Effector memory CD8-positive, alpha-beta T cell (primary cell): ENCODE results near the gene PADI6.
A peak's percentile ranks its signal among the peaks of the same experiment; 100 is the strongest.

ENCODE experiments used
- ATAC-seq: fragments of 150-1000 bp; cut with Tn5 transposase; replicated peaks from 2 replicates; pipeline ENCODE4 v1.10.0; 2021; ENCODE audit warnings: mild to moderate bottlenecking, moderate library complexity
- DNase-seq, 3 experiments: peaks; one replicate each; pipeline ENCODE4 v3.0.0; 2021
- H3K27ac Mint-ChIP-seq, 2 donors: one replicate each; pipeline ENCODE4 v1.8.0; 2022; ENCODE audit warnings: mild to moderate bottlenecking in 2 of 2, mixed read lengths in 2 of 2, moderate library complexity in 2 of 2
- H3K27me3 Mint-ChIP-seq, 2 donors: one replicate each; pipeline ENCODE4 v1.8.0; 2022; ENCODE audit warnings: mixed read lengths in 2 of 2
- H3K36me3 Mint-ChIP-seq: one replicate; pipeline ENCODE4 v1.8.0; 2022; ENCODE audit warnings: mild to moderate bottlenecking, moderate library complexity, mixed read lengths; ENCODE audit not compliant: insufficient read depth
- H3K4me1 Mint-ChIP-seq, 2 donors: one replicate each; pipeline ENCODE4 v1.8.0; 2022; ENCODE audit warnings: low read depth in 2 of 2, mixed read lengths in 2 of 2
- H3K4me3 Mint-ChIP-seq, 2 donors: one replicate each; pipeline ENCODE4 v1.8.0; 2022; ENCODE audit warnings: mild to moderate bottlenecking in 2 of 2, mixed read lengths in 2 of 2, moderate library complexity in 2 of 2
- H3K9me3 Mint-ChIP-seq, 2 donors: one replicate each; pipeline ENCODE4 v1.8.0; 2022; ENCODE audit warnings: mixed read lengths in 2 of 2

PADI6 gene

DNA sequence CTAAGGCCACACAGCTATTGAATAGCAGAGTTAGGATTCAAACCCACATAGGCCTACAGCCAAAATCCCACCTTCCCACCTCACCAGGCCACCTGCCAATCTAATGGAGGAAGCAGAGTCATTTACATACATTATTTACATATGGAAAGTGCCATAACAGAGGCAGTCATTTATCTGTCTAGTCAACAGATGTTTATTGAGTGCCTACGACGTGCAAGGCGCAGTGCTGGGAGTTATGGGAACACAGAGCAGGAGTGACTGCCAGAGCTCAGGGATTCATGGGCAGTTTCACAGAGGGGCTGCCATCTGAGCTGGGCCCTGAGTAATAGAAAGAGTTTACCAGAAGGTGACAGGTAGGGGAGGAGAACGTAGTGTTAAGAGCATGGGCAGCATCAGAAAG is 10.3 kb upstream of the PADI6 start:
- H3K27me3 Mint-ChIP-seq: peaks cover 31 to 47% of the 10 kb centered on the region in 2 donors
- DNase-seq (no peak), ATAC-seq (no peak)
- no peaks in the 10 kb centered on the region for H3K9me3 Mint-ChIP-seq
- no peaks in the 10 kb centered on the region for H3K4me1 Mint-ChIP-seq
- no peaks in the 10 kb centered on the region for H3K36me3 Mint-ChIP-seq
- H3K27ac Mint-ChIP-seq: no peak overlapping the region
- H3K4me3 Mint-ChIP-seq: no peak overlapping the region

DNA sequence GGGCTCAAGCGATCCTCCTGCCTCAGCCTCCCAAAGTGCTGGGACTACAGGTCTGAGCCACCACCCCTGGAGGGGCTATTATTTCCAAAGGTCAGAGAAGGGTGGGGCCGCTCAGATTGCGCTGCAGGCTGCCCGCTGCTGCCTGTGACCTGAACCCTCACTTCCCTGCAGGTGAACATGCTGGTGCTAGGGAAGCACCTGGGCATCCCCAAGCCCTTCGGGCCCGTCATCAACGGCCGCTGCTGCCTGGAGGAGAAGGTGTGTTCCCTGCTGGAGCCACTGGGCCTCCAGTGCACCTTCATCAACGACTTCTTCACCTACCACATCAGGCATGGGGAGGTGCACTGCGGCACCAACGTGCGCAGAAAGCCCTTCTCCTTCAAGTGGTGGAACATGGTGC is 8.6 kb upstream of the PADI6 start:
- H3K4me1 Mint-ChIP-seq: no peaks in the 10 kb centered on the region
- H3K4me3 Mint-ChIP-seq: no peak overlapping the region

DNA sequence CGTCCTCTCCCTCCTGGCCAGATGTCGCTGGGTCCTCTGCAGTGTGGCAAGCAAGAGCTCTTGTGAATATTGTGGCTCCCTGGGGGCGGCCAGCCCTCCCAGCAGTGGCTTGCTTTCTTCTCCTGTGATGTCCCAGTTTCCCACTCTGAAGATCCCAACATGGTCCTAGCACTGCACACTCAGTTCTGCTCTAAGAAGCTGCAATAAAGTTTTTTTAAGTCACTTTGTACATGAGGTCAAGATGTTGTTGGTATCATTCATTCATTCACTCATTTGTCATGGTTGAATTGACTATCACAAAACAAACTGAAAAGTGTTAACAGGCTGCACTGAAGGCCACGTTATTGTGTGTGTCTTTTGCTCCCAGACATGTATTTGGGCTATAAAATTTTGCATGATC is 8.2 kb upstream of the PADI6 start:
- Mint-ChIP-seq H3K27me3 (peaks cover 31 to 58% of the 10 kb centered on the region in 2 donors), H3K36me3 (no peaks in the 10 kb centered on the region), H3K4me3 (no peak overlapping the region), H3K4me1 (no peaks in the 10 kb centered on the region), H3K27ac (no peak overlapping the region), H3K9me3 (no peaks in the 10 kb centered on the region)
- no peak for DNase-seq
- ATAC-seq: no peak

More for the DNA sequence above, 8.6 kb upstream of the PADI6 start:
- H3K36me3 Mint-ChIP-seq: no peaks in the 10 kb centered on the region
- H3K9me3 Mint-ChIP-seq: no peaks in the 10 kb centered on the region
- H3K27ac Mint-ChIP-seq: no peak overlapping the region
- peaks cover 31 to 58% of the 10 kb centered on the region in 2 donors for H3K27me3 Mint-ChIP-seq
- ATAC-seq: no peak
- DNase-seq: no peak

DNA sequence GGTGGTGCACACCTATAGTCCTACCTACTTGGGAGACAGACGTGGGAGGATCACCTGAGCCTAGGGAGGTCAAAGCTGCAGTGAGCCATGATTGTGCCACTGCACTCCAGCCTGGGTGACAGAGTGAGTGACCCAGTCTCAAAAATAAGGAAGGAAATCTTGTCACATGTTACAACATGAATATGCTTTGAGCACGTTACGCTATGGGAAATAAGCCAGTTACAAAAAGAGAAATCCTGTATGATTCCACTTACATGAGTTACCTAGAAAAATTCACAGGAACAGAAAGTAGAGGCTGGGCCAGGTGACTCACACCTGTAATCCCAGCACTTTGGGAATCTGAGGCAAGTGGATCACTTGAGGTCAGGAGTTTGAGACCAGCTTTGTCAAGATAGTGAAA is 6.7 kb upstream of the PADI6 start:
- DNase-seq: no peak
- ATAC-seq: no peak
- H3K4me1 Mint-ChIP-seq: no peaks in the 10 kb centered on the region
- H3K27ac Mint-ChIP-seq: no peak overlapping the region
- peaks cover 31 to 64% of the 10 kb centered on the region in 2 donors for H3K27me3 Mint-ChIP-seq
- H3K9me3 Mint-ChIP-seq: no peaks in the 10 kb centered on the region
- H3K36me3 Mint-ChIP-seq: no peaks in the 10 kb centered on the region
- H3K4me3 Mint-ChIP-seq: no peak overlapping the region

DNA sequence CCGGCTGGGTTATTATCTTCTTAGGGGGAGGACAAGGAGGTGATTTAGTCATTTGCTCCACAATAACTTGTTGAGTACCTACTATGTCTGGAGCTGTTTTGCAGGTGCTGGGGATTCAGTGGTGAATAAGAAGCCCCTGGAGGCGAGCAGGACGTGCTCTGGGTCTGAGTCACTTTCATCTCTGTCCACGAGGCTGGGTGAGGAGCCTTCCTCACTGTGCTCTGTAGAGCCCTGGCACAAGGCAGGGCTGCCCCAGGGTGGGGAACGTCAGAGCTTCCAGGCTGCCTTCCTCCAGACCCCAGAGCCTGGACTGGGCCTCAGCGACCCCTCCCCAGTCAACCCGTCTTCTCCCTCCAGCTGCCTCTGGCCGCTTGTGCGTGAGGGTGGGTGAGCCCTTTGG is 2.5 kb upstream of the PADI6 start:
- no peak for ATAC-seq
- Mint-ChIP-seq H3K4me3 (no peak overlapping the region), H3K9me3 (no peaks in the 10 kb centered on the region), H3K36me3 (peaks cover 3% of the 10 kb centered on the region), H3K4me1 (no peaks in the 10 kb centered on the region), H3K27ac (no peak overlapping the region), H3K27me3 (peaks cover 9 to 47% of the 10 kb centered on the region in 2 donors)
- no peak for DNase-seq

DNA sequence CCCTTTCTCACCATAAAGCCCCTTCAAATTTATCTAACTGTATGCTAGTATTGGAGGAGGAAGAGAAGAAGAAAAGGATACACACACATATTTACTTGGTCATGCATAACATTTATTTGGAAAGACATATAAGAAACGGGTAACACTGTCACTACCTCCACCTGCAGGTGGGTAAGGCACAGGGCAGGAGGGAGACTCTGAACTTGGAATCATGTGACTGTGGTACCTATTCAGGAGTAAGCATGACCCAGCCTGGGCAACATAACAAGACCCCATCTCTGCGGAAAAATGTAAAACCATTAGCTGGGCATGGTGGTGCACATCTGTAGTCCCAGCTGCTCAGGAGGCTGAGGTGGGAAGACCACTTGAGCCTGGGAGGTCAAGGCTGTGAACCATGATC is 1.4 kb upstream of the PADI6 start:
- no peak overlapping the region for H3K4me3 Mint-ChIP-seq
- DNase-seq: no peak
- no peaks in the 10 kb centered on the region for H3K9me3 Mint-ChIP-seq
- ATAC-seq: no peak
- H3K4me1 Mint-ChIP-seq: no peaks in the 10 kb centered on the region
- peaks cover 9 to 42% of the 10 kb centered on the region in 2 donors for H3K27me3 Mint-ChIP-seq
- H3K36me3 Mint-ChIP-seq: peaks cover 3% of the 10 kb centered on the region
- H3K27ac Mint-ChIP-seq: no peak overlapping the region

DNA sequence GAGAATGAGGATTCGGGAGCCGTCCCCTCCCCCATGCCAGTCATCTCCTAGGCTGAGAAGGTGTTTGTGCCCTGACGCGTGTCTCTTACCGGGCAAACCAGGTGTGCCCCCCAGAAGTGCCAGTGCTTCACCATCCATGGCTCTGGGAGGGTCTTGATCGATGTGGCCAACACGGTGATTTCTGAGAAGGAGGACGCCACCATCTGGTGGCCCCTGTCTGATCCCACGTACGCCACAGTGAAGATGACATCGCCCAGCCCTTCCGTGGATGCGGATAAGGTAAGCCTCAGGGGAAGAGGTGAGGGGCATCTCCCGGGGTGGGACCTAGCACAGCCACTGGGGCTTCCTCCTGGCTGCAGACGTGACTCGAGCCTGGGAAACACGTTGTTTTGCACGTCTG is 959 bp downstream of the PADI6 start:
- Mint-ChIP-seq H3K9me3 (no peaks in the 10 kb centered on the region), H3K36me3 (peaks cover 3% of the 10 kb centered on the region), H3K4me3 (no peak overlapping the region), H3K4me1 (no peaks in the 10 kb centered on the region), H3K27ac (no peak overlapping the region), H3K27me3 (peaks cover 14 to 33% of the 10 kb centered on the region in 2 donors)
- ATAC-seq: no peak
- no peak for DNase-seq

DNA sequence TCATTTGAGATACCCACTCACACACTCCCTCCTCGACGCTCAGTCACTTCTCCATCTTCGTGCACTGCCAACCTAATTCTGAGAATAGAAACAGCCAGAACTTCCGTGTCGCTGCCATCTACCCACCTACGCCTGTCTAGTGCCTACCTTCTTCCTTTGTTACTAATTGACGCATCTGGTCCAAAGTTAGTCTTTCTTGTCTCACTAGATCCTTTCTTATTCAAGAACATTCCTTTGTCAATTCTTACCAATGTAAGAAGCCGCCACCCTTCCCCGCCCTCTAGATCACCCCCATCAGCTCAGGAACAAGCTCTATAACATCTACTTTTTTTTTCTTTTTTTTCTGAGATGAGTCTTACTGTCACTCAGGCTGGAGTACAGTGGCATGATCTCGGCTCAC is 3.7 kb downstream of the PADI6 start:
- DNase-seq: no peak
- no peaks in the 10 kb centered on the region for H3K4me1 Mint-ChIP-seq
- peaks cover 3% of the 10 kb centered on the region for H3K36me3 Mint-ChIP-seq
- no peak overlapping the region for H3K4me3 Mint-ChIP-seq
- H3K27ac Mint-ChIP-seq: no peak overlapping the region
- no peaks in the 10 kb centered on the region for H3K9me3 Mint-ChIP-seq
- peaks cover 20 to 50% of the 10 kb centered on the region in 2 donors for H3K27me3 Mint-ChIP-seq
- ATAC-seq: no peak

DNA sequence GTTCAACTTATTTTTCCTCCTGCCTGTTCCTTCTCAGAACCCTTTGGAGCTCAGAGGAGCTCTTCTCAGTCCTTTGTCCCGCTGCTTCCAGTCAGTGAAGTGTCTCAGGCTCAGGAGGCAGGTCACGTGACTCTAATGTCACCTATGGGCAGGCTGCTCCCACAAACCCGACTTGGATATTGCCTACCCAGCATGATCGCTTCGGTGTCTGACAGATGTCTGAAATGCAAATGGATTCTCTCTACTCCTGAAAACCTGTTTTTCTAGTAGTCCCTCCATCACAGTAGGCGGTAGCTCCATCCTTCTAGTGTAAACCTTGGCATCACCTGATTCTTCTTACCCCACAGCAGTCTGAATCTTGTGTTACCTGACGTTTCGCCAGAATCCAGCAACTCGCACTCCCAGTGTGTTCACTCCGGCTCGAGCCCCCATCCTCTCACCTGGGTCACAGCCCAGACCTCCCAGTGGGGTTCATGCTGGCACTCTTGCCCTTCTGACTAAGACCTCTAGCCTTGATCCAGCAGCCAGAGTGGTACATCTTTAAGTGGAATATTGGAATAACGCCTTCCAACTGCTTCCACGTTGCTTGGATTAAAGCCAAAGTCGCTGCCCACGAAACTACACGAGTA is 5.4 kb downstream of the PADI6 start:
- ATAC-seq (no peak), DNase-seq (no peak)
- Mint-ChIP-seq H3K27me3 (peaks cover 34 to 59% of the 10 kb centered on the region in 2 donors), H3K9me3 (no peaks in the 10 kb centered on the region), H3K27ac (no peak overlapping the region), H3K4me3 (no peak overlapping the region), H3K36me3 (peaks cover 3% of the 10 kb centered on the region), H3K4me1 (no peaks in the 10 kb centered on the region)

DNA sequence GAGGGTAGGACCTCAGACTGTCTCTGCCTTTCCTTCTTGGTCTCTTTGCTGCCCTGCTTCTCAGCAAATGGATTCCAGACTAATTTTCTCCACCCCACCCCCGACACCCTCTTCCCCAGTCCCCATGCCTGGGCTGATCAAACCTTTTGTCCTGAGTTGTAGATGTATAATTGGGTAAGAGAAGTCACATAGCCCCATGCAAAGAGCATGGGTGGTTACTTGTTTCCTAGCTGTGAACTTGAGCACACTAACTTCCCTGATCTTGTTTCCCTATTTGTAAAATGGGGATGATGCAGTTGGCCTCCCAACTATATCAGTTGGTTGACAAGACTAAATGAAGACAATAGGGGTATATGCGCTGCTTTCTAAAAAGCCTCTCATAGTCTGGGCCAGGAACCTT is 9.2 kb downstream of the PADI6 start:
- DNase-seq (no peak), ATAC-seq (no peak)
- no peak overlapping the region for H3K27ac Mint-ChIP-seq
- H3K4me3 Mint-ChIP-seq: no peak overlapping the region
- H3K27me3 Mint-ChIP-seq: peaks cover 43 to 57% of the 10 kb centered on the region in 2 donors
- H3K36me3 Mint-ChIP-seq: no peaks in the 10 kb centered on the region
- H3K4me1 Mint-ChIP-seq: no peaks in the 10 kb centered on the region
- no peaks in the 10 kb centered on the region for H3K9me3 Mint-ChIP-seq

DNA sequence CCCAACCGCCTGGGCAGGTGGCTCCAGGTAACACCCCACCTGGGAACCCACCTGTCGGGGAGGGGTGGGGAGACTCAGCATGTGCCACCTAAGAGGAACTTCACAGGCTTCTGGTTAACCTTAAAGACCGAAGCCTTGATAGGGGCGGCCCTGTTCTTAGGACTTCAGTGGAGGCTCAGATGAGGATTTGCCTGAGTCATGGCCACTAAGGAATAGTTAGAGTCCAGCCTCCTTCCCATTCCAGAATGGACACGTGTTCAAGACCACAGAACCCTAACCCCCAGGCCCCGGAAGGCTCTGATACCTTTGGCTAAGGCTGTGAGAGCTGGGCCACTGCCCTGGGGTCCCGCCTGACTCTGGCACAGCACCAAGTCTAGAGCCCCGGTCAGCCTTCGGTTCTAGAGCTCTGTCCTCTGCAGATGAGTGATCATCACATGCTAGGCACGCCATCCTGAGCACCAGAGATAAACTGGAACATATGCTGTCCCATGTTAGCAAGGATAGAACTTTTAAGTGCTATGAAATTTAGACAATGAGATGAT is 20.3 kb downstream of the PADI6 start:
- DNase-seq (no peak), ATAC-seq (no peak)
- H3K27me3 Mint-ChIP-seq: no peaks in the 10 kb centered on the region
- peak overlapping the region in 1 of 2 donors; percentile 73 for H3K27ac Mint-ChIP-seq
- H3K36me3 Mint-ChIP-seq: peaks cover 6% of the 10 kb centered on the region
- no peaks in the 10 kb centered on the region for H3K9me3 Mint-ChIP-seq
- H3K4me3 Mint-ChIP-seq: no peak overlapping the region
- H3K4me1 Mint-ChIP-seq: peaks cover 0 to 6% of the 10 kb centered on the region in 2 donors

DNA sequence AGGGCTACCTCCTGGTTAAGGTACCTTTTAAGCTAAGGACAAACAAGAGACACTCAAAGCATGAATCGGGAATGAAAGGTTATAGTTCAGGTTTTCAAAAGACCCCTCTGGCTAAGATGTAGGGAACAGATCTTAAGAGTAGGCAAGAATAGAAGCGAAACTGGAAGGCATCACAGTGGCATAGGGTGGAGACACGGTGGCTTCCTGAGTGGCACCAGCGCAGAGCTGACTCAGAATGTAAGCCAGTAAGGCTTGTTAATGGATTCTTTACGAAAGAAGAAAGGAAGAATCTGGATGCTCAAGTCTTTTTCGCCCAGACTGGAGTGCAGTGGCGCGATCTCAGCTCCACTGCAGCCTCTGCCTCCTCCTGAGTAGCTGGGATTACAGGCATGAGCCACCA is 21.2 kb downstream of the PADI6 start:
- Mint-ChIP-seq H3K4me1 (peaks cover 0 to 6% of the 10 kb centered on the region in 2 donors), H3K36me3 (peaks cover 6% of the 10 kb centered on the region), H3K27ac (peak overlapping the region in 1 of 2 donors; percentile 73), H3K4me3 (peak overlapping the region in 1 of 2 donors; percentile 31), H3K9me3 (no peaks in the 10 kb centered on the region), H3K27me3 (no peaks in the 10 kb centered on the region)
- DNase-seq (no peak), ATAC-seq (peak; percentile 69)

DNA sequence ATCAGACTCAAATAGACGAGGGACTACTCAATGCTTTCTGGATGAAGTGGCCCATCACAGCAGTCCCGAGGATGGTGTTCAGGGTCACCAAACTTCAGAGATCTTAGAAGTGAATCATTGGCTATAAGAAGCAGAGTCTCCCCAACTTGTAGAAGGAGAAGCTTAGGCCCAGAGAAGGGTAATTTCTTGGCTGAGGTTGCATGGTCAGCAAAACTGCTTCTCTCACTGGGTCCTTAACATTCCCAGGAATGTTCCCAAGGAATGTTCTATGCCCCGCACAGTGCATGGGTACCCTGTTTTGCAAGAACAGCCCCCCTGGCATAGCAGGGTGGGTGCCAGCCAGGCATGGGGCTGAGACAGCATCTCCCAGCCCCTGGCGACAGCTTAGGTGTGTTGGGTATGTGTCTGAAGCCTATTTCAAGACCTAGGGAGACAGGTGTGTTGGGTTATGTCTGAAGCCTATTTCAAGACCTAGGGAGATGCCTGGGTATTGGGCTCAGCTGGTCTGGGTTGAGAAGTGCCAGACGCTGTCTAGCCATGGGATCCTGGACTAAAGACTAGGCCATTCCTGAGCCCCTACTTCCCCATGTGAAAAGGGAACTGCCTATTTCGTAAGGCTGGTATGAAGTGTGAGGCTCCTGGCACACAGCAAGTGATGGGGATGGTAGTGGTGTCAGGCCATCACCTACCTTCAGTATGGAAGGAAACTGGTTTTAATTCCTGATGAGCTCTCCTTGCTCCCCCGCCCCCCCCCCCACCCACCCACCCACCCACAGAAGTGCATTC is 26.1 kb downstream of the PADI6 start:
- Mint-ChIP-seq H3K27me3 (no peaks in the 10 kb centered on the region), H3K36me3 (peaks cover 6% of the 10 kb centered on the region), H3K27ac (no peak overlapping the region), H3K9me3 (no peaks in the 10 kb centered on the region), H3K4me1 (peaks cover 0 to 3% of the 10 kb centered on the region in 2 donors), H3K4me3 (no peak overlapping the region)
- DNase-seq (no peak), ATAC-seq (no peak)
